GM23338 (cell line): Measurements from ENCODE around the gene ARF1. TPM values are rescaled to one million over a fixed set of nuclear protein-coding genes. Genes with fewer than 3 reads are reported as not detected.

Source experiments
- ATAC-seq: fragments of 200-7000 bp; cut with Tn5 transposase; 3 replicates; pipeline ENCODE4 v1.9.1; 2020
- DNase-seq: peaks from one replicate; pipeline ENCODE4 v3.0.0-alpha.2; 2015; ENCODE audit warnings: low spot score
- H2AFZ ChIP-seq: fragments of 200-600 bp; sonication (generic); 2 replicates; pipeline ENCODE4 v1.8.0; 2016; ENCODE audit warnings: antibody characterized with exemption, mild to moderate bottlenecking, moderate library complexity
- H3F3A ChIP-seq: fragments of 200-600 bp; sonication (generic); replicated peaks from 2 replicates; pipeline ENCODE4 v1.8.0; 2017; ENCODE audit warnings: antibody characterized with exemption, mixed run types, low read depth
- H3K27ac ChIP-seq: fragments of 200-600 bp; sonication (generic); 2 replicates; pipeline ENCODE4 v1.6.1; 2016; ENCODE audit warnings: low read depth
- H3K27me3 ChIP-seq: fragments of 200-600 bp; sonication (generic); 2 replicates; pipeline ENCODE4 v1.8.0; 2016; ENCODE audit warnings: mild to moderate bottlenecking, mixed run types, moderate library complexity; ENCODE audit not compliant: insufficient read depth
- H3K36me3 ChIP-seq: fragments of 200-600 bp; sonication (generic); 2 replicates; pipeline ENCODE4 v1.8.0; 2016; ENCODE audit warnings: mild to moderate bottlenecking; ENCODE audit not compliant: insufficient read depth
- H3K4me1 ChIP-seq: fragments of 200-600 bp; sonication (generic); 2 replicates; pipeline ENCODE4 v1.8.0; 2016; ENCODE audit warnings: mild to moderate bottlenecking, moderate library complexity; ENCODE audit not compliant: insufficient read depth
- H3K4me2 ChIP-seq: fragments of 200-600 bp; sonication (generic); 2 replicates; pipeline ENCODE4 v1.7.1; 2017; ENCODE audit warnings: mixed run types
- H3K4me3 ChIP-seq: fragments of 200-600 bp; sonication (generic); 2 replicates; pipeline ENCODE4 v1.6.1; 2016; ENCODE audit warnings: mixed run types
- H3K79me2 ChIP-seq: fragments of 200-600 bp; sonication (generic); replicated peaks from 2 replicates; pipeline ENCODE4 v1.8.0; 2017; ENCODE audit warnings: mild to moderate bottlenecking; ENCODE audit not compliant: insufficient read depth
- H3K9me2 ChIP-seq: fragments of 200-600 bp; sonication (generic); 2 replicates; pipeline ENCODE4 v1.8.0; 2017; ENCODE audit not compliant: insufficient read depth
- H4K20me1 ChIP-seq: fragments of 200-600 bp; sonication (generic); replicated peaks from 2 replicates; pipeline ENCODE4 v1.8.0; 2017; ENCODE audit warnings: mild to moderate bottlenecking; ENCODE audit not compliant: insufficient read depth
- H3K27ac Mint-ChIP-seq: 2 replicates; pipeline ENCODE4 v1.8.0; 2020; ENCODE audit warnings: inconsistent platforms, mild to moderate bottlenecking, moderate library complexity, mixed read lengths
- H3K27me3 Mint-ChIP-seq: 3 replicates; pipeline ENCODE4 v1.8.0; 2022; ENCODE audit warnings: low read depth, mild to moderate bottlenecking, moderate library complexity, mixed read lengths, inconsistent platforms; ENCODE audit not compliant: insufficient read depth, poor library complexity
- H3K36me3 Mint-ChIP-seq: 3 replicates; pipeline ENCODE4 v1.8.0; 2021; ENCODE audit warnings: low read depth, mild to moderate bottlenecking, inconsistent platforms, moderate library complexity, mixed read lengths
- H3K4me1 Mint-ChIP-seq: 3 replicates; pipeline ENCODE4 v1.8.0; 2020; ENCODE audit warnings: mild to moderate bottlenecking, inconsistent platforms, mixed read lengths
- H3K4me3 Mint-ChIP-seq: 3 replicates; pipeline ENCODE4 v1.8.0; 2021; ENCODE audit warnings: moderate library complexity, mild to moderate bottlenecking, inconsistent platforms, mixed read lengths
- H3K9me3 Mint-ChIP-seq: 3 replicates; pipeline ENCODE4 v1.8.0; 2020; ENCODE audit warnings: moderate library complexity, mild to moderate bottlenecking, inconsistent platforms, mixed read lengths
- CREB1 ChIP-seq: fragments of 250-450 bp; sonication (Bioruptor Pico); IDR thresholded peaks from 2 replicates; pipeline ENCODE4 v1.5.0; 2020; ENCODE audit warnings: low read depth, mild to moderate bottlenecking, moderate library complexity
- CTCF ChIP-seq, 2 experiments: fragments of 200-600 bp in 1 of 2; sonication (generic) in 1 of 2; conservative IDR thresholded peaks; 2 replicates each; pipeline versions ENCODE4 v1.5.1 to v1.6.1; 2016 to 2017; ENCODE audit warnings: antibody characterized with exemption in 2 of 2, low read depth in 2 of 2, mild to moderate bottlenecking in 2 of 2, moderate library complexity in 1 of 2
- ETS1 ChIP-seq: IDR thresholded peaks from 2 replicates; pipeline ENCODE4 v1.6.1; 2016; ENCODE audit warnings: antibody characterized with exemption
- EZH2 ChIP-seq: fragments of 200-600 bp; sonication (generic); IDR thresholded peaks from one replicate; pipeline ENCODE4 v1.8.0; 2017; ENCODE audit warnings: antibody characterized with exemption, mild to moderate bottlenecking, low read depth; ENCODE audit not compliant: unreplicated experiment
- EZH2phosphoT487 ChIP-seq: fragments of 200-600 bp; sonication (generic); IDR thresholded peaks from one replicate; pipeline ENCODE4 v1.8.1; 2018; ENCODE audit warnings: antibody characterized with exemption; ENCODE audit not compliant: unreplicated experiment
- NANOG ChIP-seq: IDR thresholded peaks from 2 replicates; pipeline ENCODE4 v1.6.1; 2016; ENCODE audit warnings: antibody characterized with exemption, borderline replicate concordance
- POLR2AphosphoS5 ChIP-seq: IDR thresholded peaks from 2 replicates; pipeline ENCODE4 v1.6.1; 2016; ENCODE audit warnings: antibody characterized with exemption, low read depth
- REST ChIP-seq: IDR thresholded peaks from one replicate; pipeline ENCODE4 v1.6.1; 2018; ENCODE audit warnings: antibody characterized with exemption; ENCODE audit not compliant: unreplicated experiment
- STAT1 ChIP-seq: IDR thresholded peaks from one replicate; pipeline ENCODE4 v1.6.1; 2016; ENCODE audit warnings: antibody characterized with exemption; ENCODE audit not compliant: unreplicated experiment
- ZNF114 ChIP-seq: fragments of 250-450 bp; sonication (Bioruptor Pico); IDR thresholded peaks from 2 replicates; pipeline ENCODE4 v1.5.0; 2020; ENCODE audit warnings: mild to moderate bottlenecking, moderate library complexity
- ZNF331 ChIP-seq: fragments of 250-450 bp; sonication (Bioruptor Pico); IDR thresholded peaks from 2 replicates; pipeline ENCODE4 v1.5.0; 2020; ENCODE audit warnings: low read depth, mild to moderate bottlenecking, moderate library complexity
- ZNF462 ChIP-seq: fragments of 250-450 bp; sonication (Bioruptor Pico); IDR thresholded peaks from 2 replicates; pipeline ENCODE4 v1.5.0; 2020; ENCODE audit warnings: mild to moderate bottlenecking, moderate library complexity
- polyA plus RNA-seq: library from polyadenylated mRNA; unstranded; fragments of >200 nt; fragmentation: Nextera tagmentation; extraction: Ambion mirVana; gene quantifications from 2 replicates; pipeline ENCODE4 v1.2.1, GENCODE V29; 2016
- total RNA-seq: library from RNA; depleted of rRNA; stranded (reverse); fragments of >200 nt; shearing (Covaris generic); gene quantifications from 2 replicates; pipeline ENCODE4 v1.2.3, GENCODE V29; 2014

ARF1 gene
- total and polyA plus RNA-seq, 2 experiments from 2014 or later: 210 to 306 TPM

GRCh38 chr1:228079013-228079412 is 3.5 kb upstream of the ARF1 start:
- Histone ChIP-seq H3K27me3 (peaks cover 78% of the 10 kb centered on the region), H4K20me1 (peaks cover 8% of the 10 kb centered on the region; the same call in 1 of the 2 replicates), H2AFZ (no peak overlapping the region), H3K4me2 (0 out of 2 replicates have a peak overlapping the region, but pooled peaks have one; percentile 26), H3K27ac (no peak overlapping the region), H3K9me2 (no peaks in the 10 kb centered on the region), H3K36me3 (no peaks in the 10 kb centered on the region), H3F3A (no peaks in the 10 kb centered on the region), H3K4me3 (no peak overlapping the region), H3K4me1 (peaks cover 14% of the 10 kb centered on the region), H3K79me2 (peaks cover 12% of the 10 kb centered on the region)
- Mint-ChIP-seq H3K27ac (no peak overlapping the region), H3K9me3 (no peaks in the 10 kb centered on the region), H3K36me3 (peaks cover 9% of the 10 kb centered on the region; the same call in 1 of the 3 replicates), H3K27me3 (peaks cover 57% of the 10 kb centered on the region), H3K4me1 (peaks cover 14% of the 10 kb centered on the region), H3K4me3 (no peak overlapping the region; the same call in 2 of the 3 replicates)
- no peak for ATAC-seq
- no peak for DNase-seq
- no peak for TF ChIP-seq ETS1
- no peak for TF ChIP-seq ZNF331 (CRISPR knock-in tag)
- TF ChIP-seq CREB1 (CRISPR knock-in tag): no peak
- TF ChIP-seq POLR2AphosphoS5: no peak
- no peak for TF ChIP-seq STAT1
- no peak for TF ChIP-seq REST
- no peak for TF ChIP-seq NANOG
- no peak for TF ChIP-seq ZNF462 (CRISPR knock-in tag)
- no peak for TF ChIP-seq CTCF (conservative IDR thresholded peaks at IDR 0.05; ENCODE audit: low read depth in 2 of 2)
- no peak for TF ChIP-seq EZH2
- no peak for TF ChIP-seq EZH2phosphoT487
- no peak for TF ChIP-seq ZNF114 (CRISPR knock-in tag)
